ENCODE measurements around the gene GMEB2.

The GMEB2 gene

DNA sequence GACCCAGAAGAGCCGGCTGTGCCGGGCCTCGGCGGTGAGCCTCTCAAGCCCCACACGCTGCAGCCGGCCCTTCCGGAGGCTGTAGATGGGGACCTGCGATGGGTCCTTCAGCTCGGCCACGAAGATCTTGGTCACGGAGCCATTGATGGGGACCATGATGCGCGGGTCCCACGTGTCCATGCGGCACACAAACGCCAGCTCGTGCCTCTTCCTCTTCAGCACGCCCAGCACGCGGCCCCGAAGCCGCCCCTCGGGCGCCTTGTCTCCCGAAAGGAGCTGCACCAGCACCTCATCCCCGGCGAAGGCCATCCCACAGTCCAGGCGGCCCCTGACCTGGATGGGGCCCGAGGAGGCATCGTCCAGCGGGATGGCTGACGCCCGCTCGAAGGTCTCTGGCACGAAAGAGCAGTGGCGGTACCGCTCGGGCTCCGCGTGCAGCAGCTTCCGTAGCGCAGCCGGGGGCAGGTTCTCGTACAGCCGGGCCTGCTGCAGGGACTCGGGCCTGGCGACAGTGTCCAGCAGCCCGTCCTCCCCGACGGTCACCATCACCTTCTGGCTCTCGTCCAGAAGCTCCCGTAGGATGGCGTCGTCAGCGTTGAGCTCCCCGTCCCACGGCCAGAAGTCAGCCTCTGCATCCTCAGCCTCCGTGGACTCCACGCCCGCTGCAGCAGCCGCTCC lies 61.7 kb downstream of the GMEB2 start:
- Histone ChIP-seq H2BK12ac (ENCODE audit: low read length in 2 of 2) (no peak overlapping the region), H3K9ac (ENCODE audit: low read length) (no peak overlapping the region), H2BK15ac (ENCODE audit: low read depth, poor library complexity, severe bottlenecking) (no peak overlapping the region), H3K18ac (ENCODE audit: low read depth in 1 of 2, low read length in 2 of 2) (no peak overlapping the region), H3K9me3 (ENCODE audit: control insufficient read depth, low read length) (no peaks in the 10 kb centered on the region), H2AFZ (ENCODE audit: low read depth, low read length) (no peak overlapping the region), H3K23ac (ENCODE audit: low read length in 2 of 2) (no peak overlapping the region), H4K8ac (ENCODE audit: low read length) (no peak overlapping the region), H3K14ac (ENCODE audit: low read length in 2 of 2) (no peak overlapping the region), H2BK5ac (ENCODE audit: low read depth, low read length, poor library complexity, severe bottlenecking) (no peak overlapping the region), H3K27me3 (ENCODE audit: control insufficient read depth in 1 of 2, insufficient read depth in 1 of 2, low read length in 2 of 2) (no peaks in the 10 kb centered on the region), H3K27ac (ENCODE audit: low read length, poor library complexity, severe bottlenecking) (no peak overlapping the region), H3K4me1 (ENCODE audit: control insufficient read depth, insufficient read depth, low read depth, low read length) (peaks cover 18% of the 10 kb centered on the region), H3K4ac (ENCODE audit: low read depth in 1 of 2, low read length in 2 of 2) (no peak overlapping the region), H2BK120ac (ENCODE audit: low read depth, low read length) (no peak overlapping the region), H4K91ac (ENCODE audit: low read length) (peak overlapping the region; percentile 40), H3K4me3 (ENCODE audit: insufficient read depth in 1 of 2, low read depth in 1 of 2, low read length in 2 of 2) (no peak overlapping the region), H2AK5ac (ENCODE audit: low read length, severe bottlenecking) (no peak overlapping the region), H3K79me1 (replicated peaks; ENCODE audit: low read length, poor library complexity, severe bottlenecking) (peaks cover 1% of the 10 kb centered on the region), H3K4me2 (ENCODE audit: low read length, poor library complexity, severe bottlenecking) (no peak overlapping the region), H3K36me3 (ENCODE audit: control insufficient read depth in 1 of 2, insufficient read depth in 2 of 2, low read depth in 1 of 2, low read length in 2 of 2) (peaks cover 41 to 94% of the 10 kb centered on the region in 2 experiments)
- no peak for DNase-seq
- 97% methylated on average over 61 of the region's 61 CpGs for WGBS

DNA sequence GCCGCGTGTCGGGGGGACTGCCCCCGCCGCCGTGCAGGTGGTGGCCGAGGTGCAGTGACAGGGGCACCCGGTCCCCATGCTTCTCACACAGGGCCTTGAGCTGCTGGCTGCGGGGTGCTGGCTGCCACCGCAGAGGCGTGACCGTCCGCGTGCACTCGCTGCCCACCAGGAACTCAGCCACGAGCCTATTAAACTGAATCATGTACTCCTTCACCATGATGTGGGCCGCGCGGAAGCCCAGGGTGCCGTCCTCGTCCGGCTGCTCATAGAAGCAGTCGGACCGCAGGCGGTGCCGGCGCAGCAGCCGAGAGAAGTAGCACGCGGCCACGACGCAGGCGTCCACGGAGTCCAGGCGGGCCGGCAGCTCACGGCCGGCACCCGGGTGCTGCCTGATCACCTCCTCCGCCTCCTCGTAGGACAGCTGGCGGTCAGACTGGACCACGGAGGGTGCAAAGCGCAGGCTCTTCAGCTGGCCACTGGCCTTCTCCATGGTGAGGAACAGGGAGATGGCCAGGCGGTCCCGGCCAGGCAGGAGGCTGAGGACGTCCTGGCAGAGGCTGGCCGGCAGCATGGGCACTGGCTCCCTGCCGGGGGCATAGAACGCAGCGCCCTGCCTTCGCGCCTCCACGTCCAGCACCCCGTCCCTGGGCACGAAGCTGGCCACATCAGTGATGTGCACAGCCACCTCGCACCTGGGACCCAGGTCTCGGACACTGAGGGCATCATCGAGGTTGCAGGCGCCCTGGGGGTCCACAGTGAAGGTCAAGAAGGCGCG lies 62.7 kb downstream of the GMEB2 start:
- peaks cover 18% of the 10 kb centered on the region for H3K4me1 ChIP-seq (ENCODE audit: control insufficient read depth, insufficient read depth, low read depth, low read length)
- H3K4me3 ChIP-seq (ENCODE audit: insufficient read depth in 1 of 2, low read depth in 1 of 2, low read length in 2 of 2): no peak overlapping the region
- H2AK5ac ChIP-seq (ENCODE audit: low read length, severe bottlenecking): no peak overlapping the region
- H3K36me3 ChIP-seq (ENCODE audit: control insufficient read depth in 1 of 2, insufficient read depth in 2 of 2, low read depth in 1 of 2, low read length in 2 of 2): peaks cover 47 to 95% of the 10 kb centered on the region in 2 experiments
- H3K18ac ChIP-seq (ENCODE audit: low read depth in 1 of 2, low read length in 2 of 2): no peak overlapping the region
- no peak overlapping the region for H4K91ac ChIP-seq (ENCODE audit: low read length)
- peaks cover 1% of the 10 kb centered on the region for H3K79me1 ChIP-seq (replicated peaks; ENCODE audit: low read length, poor library complexity, severe bottlenecking)
- H3K14ac ChIP-seq (ENCODE audit: low read length in 2 of 2): no peak overlapping the region
- no peak overlapping the region for H3K4ac ChIP-seq (ENCODE audit: low read depth in 1 of 2, low read length in 2 of 2)
- no peak overlapping the region for H2BK12ac ChIP-seq (ENCODE audit: low read length in 2 of 2)
- no peak overlapping the region for H2BK15ac ChIP-seq (ENCODE audit: low read depth, poor library complexity, severe bottlenecking)
- H3K9me3 ChIP-seq (ENCODE audit: control insufficient read depth, low read length): no peaks in the 10 kb centered on the region
- H2BK5ac ChIP-seq (ENCODE audit: low read depth, low read length, poor library complexity, severe bottlenecking): no peak overlapping the region
- H2AFZ ChIP-seq (ENCODE audit: low read depth, low read length): no peak overlapping the region
- WGBS: 96% methylated on average over 62 of the region's 62 CpGs
- H3K4me2 ChIP-seq (ENCODE audit: low read length, poor library complexity, severe bottlenecking): no peak overlapping the region
- no peak overlapping the region for H4K8ac ChIP-seq (ENCODE audit: low read length)
- H3K23ac ChIP-seq (ENCODE audit: low read length in 2 of 2): no peak overlapping the region
- H3K9ac ChIP-seq (ENCODE audit: low read length): no peak overlapping the region
- H3K27ac ChIP-seq (ENCODE audit: low read length, poor library complexity, severe bottlenecking): no peak overlapping the region
- H2BK120ac ChIP-seq (ENCODE audit: low read depth, low read length): no peak overlapping the region
- no peaks in the 10 kb centered on the region for H3K27me3 ChIP-seq (ENCODE audit: control insufficient read depth in 1 of 2, insufficient read depth in 1 of 2, low read length in 2 of 2)
- DNase-seq: no peak

DNA sequence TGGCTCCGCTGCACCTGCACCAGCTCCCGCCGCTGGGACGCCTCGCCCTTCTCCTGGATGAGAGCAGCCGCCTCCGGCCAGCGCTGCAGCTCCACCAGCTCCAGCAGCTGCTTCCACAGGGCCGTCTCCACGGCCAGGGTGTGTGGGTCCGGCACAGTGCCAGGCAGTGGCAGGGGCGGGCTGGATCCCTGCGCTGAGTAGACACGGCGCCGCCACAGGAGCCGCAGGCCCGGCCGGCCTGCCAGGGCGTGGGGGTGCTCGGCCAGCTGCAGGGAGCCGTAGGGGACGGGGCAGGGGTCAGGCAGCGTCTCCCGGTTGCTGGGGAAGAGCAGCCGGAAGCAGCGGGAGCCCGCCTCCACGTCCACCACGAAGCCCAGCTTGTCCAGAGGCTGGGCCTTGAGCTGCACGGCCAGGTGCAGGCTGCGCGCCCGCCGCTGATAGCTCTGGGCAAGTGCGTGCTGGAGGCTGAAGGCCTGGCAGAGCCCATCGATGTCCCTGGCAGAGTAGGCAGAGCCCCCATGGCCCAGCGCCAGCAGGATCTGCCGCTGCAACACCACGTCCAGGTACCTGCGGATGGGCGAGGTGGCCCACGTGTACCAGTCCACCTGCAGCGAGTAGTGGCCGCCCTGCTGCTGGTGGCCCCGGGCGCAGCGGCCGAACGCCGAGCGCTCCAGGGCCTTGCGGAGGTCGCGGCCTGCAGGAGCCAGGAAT lies 63.5 kb downstream of the GMEB2 start:
- H3K79me1 ChIP-seq (replicated peaks; ENCODE audit: low read length, poor library complexity, severe bottlenecking): peaks cover 1% of the 10 kb centered on the region
- H2AK5ac ChIP-seq (ENCODE audit: low read length, severe bottlenecking): no peak overlapping the region
- H2BK5ac ChIP-seq (ENCODE audit: low read depth, low read length, poor library complexity, severe bottlenecking): no peak overlapping the region
- no peak overlapping the region for H2AFZ ChIP-seq (ENCODE audit: low read depth, low read length)
- 96% methylated on average over 55 of the region's 55 CpGs for WGBS
- no peak overlapping the region for H4K8ac ChIP-seq (ENCODE audit: low read length)
- peaks cover 11% of the 10 kb centered on the region for H3K4me1 ChIP-seq (ENCODE audit: control insufficient read depth, insufficient read depth, low read depth, low read length)
- no peak overlapping the region for H4K91ac ChIP-seq (ENCODE audit: low read length)
- no peak overlapping the region for H3K4me3 ChIP-seq (ENCODE audit: insufficient read depth in 1 of 2, low read depth in 1 of 2, low read length in 2 of 2)
- H3K4me2 ChIP-seq (ENCODE audit: low read length, poor library complexity, severe bottlenecking): no peak overlapping the region
- H3K9ac ChIP-seq (ENCODE audit: low read length): no peak overlapping the region
- H3K9me3 ChIP-seq (ENCODE audit: control insufficient read depth, low read length): no peaks in the 10 kb centered on the region
- no peak overlapping the region for H2BK12ac ChIP-seq (ENCODE audit: low read length in 2 of 2)
- peaks cover 54 to 92% of the 10 kb centered on the region in 2 experiments for H3K36me3 ChIP-seq (ENCODE audit: control insufficient read depth in 1 of 2, insufficient read depth in 2 of 2, low read depth in 1 of 2, low read length in 2 of 2)
- H3K23ac ChIP-seq (ENCODE audit: low read length in 2 of 2): no peak overlapping the region
- no peak overlapping the region for H3K4ac ChIP-seq (ENCODE audit: low read depth in 1 of 2, low read length in 2 of 2)
- H2BK120ac ChIP-seq (ENCODE audit: low read depth, low read length): no peak overlapping the region
- no peak overlapping the region for H3K14ac ChIP-seq (ENCODE audit: low read length in 2 of 2)
- no peak overlapping the region for H3K18ac ChIP-seq (ENCODE audit: low read depth in 1 of 2, low read length in 2 of 2)
- no peak overlapping the region for H3K27ac ChIP-seq (ENCODE audit: low read length, poor library complexity, severe bottlenecking)
- DNase-seq: no peak
- no peaks in the 10 kb centered on the region for H3K27me3 ChIP-seq (ENCODE audit: control insufficient read depth in 1 of 2, insufficient read depth in 1 of 2, low read length in 2 of 2)
- H2BK15ac ChIP-seq (ENCODE audit: low read depth, poor library complexity, severe bottlenecking): no peak overlapping the region
